K562 (cell line): ENCODE data around the gene PRSS22. TPM values are rescaled to one million over a fixed set of nuclear protein-coding genes. Genes with fewer than 3 reads are reported as not detected.

Source experiments
- CBFA2T3 ChIP-seq: fragments of 450-650 bp; IDR thresholded peaks from 2 replicates; pipeline ENCODE4 v1.6.1; 2017
- KLF6 ChIP-seq: fragments of 250-450 bp; sonication (Bioruptor Pico); IDR thresholded peaks from 2 replicates; pipeline ENCODE4 v1.4.0; 2020; ENCODE audit warnings: mild to moderate bottlenecking, moderate library complexity, borderline replicate concordance
- LCOR ChIP-seq: sonication (generic); formaldehyde crosslinking; IDR thresholded peaks from 2 replicates; pipeline ENCODE4 v1.8.0; 2022; ENCODE audit warnings: mild to moderate bottlenecking, missing genetic modification reagents
- PML ChIP-seq: IDR thresholded peaks from 2 replicates; pipeline ENCODE4 v1.6.1; 2012; ENCODE audit warnings: low read length, inconsistent platforms
- POLR3A ChIP-seq: IDR thresholded peaks from 2 replicates; pipeline ENCODE4 v1.6.1; 2011; ENCODE audit warnings: borderline replicate concordance, mild to moderate bottlenecking, moderate library complexity; ENCODE audit not compliant: insufficient read length, insufficient read depth; ENCODE audit errors: extremely low read depth
- SP2 ChIP-seq: IDR thresholded peaks from 2 replicates; pipeline ENCODE4 v1.6.1; 2011; ENCODE audit warnings: mild to moderate bottlenecking, low read depth, low read length, moderate library complexity; ENCODE audit not compliant: poor library complexity, severe bottlenecking; ENCODE audit errors: extremely low read depth
- TEAD2 ChIP-seq: fragments of 450-650 bp; IDR thresholded peaks from 2 replicates; pipeline ENCODE4 v1.6.1; 2016; ENCODE audit warnings: missing genetic modification characterization, control low read depth, missing compliant biosample characterization
- TRIM24 ChIP-seq, 2 experiments: fragments of 450-650 bp; IDR thresholded peaks; 2 replicates each; pipeline ENCODE4 v1.6.1; 2016
- ZNF507 ChIP-seq: conservative IDR thresholded peaks from 2 replicates; pipeline ENCODE4 v1.6.1; 2017; ENCODE audit warnings: missing genetic modification characterization, missing compliant biosample characterization
- polyA plus RNA-seq, 8 experiments: library from polyadenylated mRNA; depleted of rRNA in 4 of 8; stranded (reverse) in 5 of 8; unstranded in 3 of 8; fragments of >200 nt; fragmentation: Nextera tagmentation in 2 of 8; fragmentation: Illumina TruSeq in 1 of 8; extraction: Ambion mirVana in 2 of 8; extraction: Trizol in 1 of 8; gene quantifications; 2 replicates each; pipeline versions ENCODE4 v1.2.1 to v1.2.3, GENCODE V29; 2011 to 2014; ENCODE audit warnings: inconsistent platforms in 1 of 8, missing spikeins in 1 of 8
- total RNA-seq, 7 experiments: library from RNA; depleted of rRNA in 6 of 7; stranded (reverse); fragments of >200 nt in 6 of 7; fragmentation: Illumina TruSeq in 2 of 7; extraction: Trizol in 2 of 7; gene quantifications; 2 replicates each; pipeline versions ENCODE4 v1.2.1 to v1.2.3, GENCODE V29; 2011 to 2021; ENCODE audit warnings: low replicate concordance in 1 of 7
- TF ChIP-seq, protein P1 (sequence below): fragments of 250-450 bp; sonication (Bioruptor Pico); IDR thresholded peaks from 2 replicates; pipeline ENCODE4 v1.5.0; 2020; ENCODE audit warnings: mild to moderate bottlenecking
- TF ChIP-seq, protein P2 (sequence below): fragments of 250-450 bp; sonication (Bioruptor Pico); IDR thresholded peaks from 2 replicates; pipeline ENCODE4 v1.5.0; 2020; ENCODE audit warnings: mild to moderate bottlenecking, borderline replicate concordance
- TF ChIP-seq, protein P3 (sequence below): fragments of 150-350 bp; IDR thresholded peaks from 2 replicates; pipeline ENCODE4 v1.6.1; 2014; ENCODE audit warnings: low read depth, mild to moderate bottlenecking, low read length, borderline replicate concordance
- TF ChIP-seq, protein P4 (sequence below): fragments of 450-650 bp; formaldehyde crosslinking; IDR thresholded peaks from 2 replicates; pipeline ENCODE4 v1.4.0; 2022; ENCODE audit warnings: missing genetic modification characterization

PRSS22 gene
- total and polyA plus RNA-seq, 9 of the 15 experiments (the other 6 are each of a cell fraction or from before 2014, with no cell fraction given): 0.13 to 0.42 TPM; not detected in 7

DNA sequence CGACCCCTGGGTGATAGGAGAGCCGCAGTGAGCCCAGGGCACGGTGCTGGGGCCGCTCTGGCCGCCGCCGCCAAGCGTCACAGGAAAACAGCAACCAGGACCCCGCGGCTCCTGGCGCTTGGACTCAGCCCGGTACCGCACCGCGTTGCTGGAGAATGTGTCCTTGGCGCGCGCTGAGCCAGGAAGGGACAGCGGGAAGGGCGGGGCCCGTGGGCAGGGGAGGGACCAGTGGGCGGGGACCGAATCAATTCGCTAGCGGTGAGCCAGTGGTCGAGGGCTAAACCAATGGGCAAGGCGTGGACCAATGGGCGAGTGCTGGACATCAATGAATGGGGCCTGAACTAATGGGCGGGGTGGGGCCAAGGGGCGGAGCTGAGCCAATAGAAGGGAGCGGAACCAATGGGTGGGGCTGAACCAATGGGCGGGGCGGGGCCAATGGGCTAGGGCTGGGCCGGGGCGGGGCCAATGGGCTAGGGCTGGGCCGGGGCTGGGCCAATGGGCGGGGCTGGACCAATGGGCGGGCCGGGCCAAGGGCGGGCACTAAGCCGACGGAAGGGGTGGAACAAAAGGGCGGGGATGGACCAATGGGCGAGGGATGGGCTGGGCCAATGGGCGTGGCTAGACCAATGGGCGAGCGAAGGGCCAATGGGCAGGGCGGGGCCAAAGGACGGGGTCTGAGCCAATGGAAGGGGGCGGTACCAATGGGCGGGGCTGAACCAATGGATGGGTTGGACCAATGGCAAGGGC lies 47.4 kb upstream of the PRSS22 start (continued):
- TF ChIP-seq ZNF507 (tag): no peak
- peak; percentile 80 for TF ChIP-seq LCOR (CRISPR knock-in tag)
- TF ChIP-seq, protein P1, sequence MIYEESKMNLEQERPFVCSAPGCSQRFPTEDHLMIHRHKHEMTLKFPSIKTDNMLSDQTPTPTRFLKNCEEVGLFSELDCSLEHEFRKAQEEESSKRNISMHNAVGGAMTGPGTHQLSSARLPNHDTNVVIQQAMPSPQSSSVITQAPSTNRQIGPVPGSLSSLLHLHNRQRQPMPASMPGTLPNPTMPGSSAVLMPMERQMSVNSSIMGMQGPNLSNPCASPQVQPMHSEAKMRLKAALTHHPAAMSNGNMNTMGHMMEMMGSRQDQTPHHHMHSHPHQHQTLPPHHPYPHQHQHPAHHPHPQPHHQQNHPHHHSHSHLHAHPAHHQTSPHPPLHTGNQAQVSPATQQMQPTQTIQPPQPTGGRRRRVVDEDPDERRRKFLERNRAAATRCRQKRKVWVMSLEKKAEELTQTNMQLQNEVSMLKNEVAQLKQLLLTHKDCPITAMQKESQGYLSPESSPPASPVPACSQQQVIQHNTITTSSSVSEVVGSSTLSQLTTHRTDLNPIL (CRISPR knock-in tag): no peak
- no peak for TF ChIP-seq TEAD2 (tag)
- TF ChIP-seq KLF6 (CRISPR knock-in tag): no peak
- peak; percentile 64 for TF ChIP-seq SP2
- TF ChIP-seq, protein P2, sequence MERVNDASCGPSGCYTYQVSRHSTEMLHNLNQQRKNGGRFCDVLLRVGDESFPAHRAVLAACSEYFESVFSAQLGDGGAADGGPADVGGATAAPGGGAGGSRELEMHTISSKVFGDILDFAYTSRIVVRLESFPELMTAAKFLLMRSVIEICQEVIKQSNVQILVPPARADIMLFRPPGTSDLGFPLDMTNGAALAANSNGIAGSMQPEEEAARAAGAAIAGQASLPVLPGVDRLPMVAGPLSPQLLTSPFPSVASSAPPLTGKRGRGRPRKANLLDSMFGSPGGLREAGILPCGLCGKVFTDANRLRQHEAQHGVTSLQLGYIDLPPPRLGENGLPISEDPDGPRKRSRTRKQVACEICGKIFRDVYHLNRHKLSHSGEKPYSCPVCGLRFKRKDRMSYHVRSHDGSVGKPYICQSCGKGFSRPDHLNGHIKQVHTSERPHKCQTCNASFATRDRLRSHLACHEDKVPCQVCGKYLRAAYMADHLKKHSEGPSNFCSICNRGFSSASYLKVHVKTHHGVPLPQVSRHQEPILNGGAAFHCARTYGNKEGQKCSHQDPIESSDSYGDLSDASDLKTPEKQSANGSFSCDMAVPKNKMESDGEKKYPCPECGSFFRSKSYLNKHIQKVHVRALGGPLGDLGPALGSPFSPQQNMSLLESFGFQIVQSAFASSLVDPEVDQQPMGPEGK (CRISPR knock-in tag): no peak
- TF ChIP-seq CBFA2T3: no peak
- TF ChIP-seq POLR3A: no peak
- TF ChIP-seq PML: peak; percentile 90; the same call in 1 of the 2 replicates
- TF ChIP-seq TRIM24 (IDR thresholded peaks at IDR 0.05): no peak
- TF ChIP-seq, protein P3, sequence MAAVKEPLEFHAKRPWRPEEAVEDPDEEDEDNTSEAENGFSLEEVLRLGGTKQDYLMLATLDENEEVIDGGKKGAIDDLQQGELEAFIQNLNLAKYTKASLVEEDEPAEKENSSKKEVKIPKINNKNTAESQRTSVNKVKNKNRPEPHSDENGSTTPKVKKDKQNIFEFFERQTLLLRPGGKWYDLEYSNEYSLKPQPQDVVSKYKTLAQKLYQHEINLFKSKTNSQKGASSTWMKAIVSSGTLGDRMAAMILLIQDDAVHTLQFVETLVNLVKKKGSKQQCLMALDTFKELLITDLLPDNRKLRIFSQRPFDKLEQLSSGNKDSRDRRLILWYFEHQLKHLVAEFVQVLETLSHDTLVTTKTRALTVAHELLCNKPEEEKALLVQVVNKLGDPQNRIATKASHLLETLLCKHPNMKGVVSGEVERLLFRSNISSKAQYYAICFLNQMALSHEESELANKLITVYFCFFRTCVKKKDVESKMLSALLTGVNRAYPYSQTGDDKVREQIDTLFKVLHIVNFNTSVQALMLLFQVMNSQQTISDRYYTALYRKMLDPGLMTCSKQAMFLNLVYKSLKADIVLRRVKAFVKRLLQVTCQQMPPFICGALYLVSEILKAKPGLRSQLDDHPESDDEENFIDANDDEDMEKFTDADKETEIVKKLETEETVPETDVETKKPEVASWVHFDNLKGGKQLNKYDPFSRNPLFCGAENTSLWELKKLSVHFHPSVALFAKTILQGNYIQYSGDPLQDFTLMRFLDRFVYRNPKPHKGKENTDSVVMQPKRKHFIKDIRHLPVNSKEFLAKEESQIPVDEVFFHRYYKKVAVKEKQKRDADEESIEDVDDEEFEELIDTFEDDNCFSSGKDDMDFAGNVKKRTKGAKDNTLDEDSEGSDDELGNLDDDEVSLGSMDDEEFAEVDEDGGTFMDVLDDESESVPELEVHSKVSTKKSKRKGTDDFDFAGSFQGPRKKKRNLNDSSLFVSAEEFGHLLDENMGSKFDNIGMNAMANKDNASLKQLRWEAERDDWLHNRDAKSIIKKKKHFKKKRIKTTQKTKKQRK: no peak
- TF ChIP-seq, protein P4, sequence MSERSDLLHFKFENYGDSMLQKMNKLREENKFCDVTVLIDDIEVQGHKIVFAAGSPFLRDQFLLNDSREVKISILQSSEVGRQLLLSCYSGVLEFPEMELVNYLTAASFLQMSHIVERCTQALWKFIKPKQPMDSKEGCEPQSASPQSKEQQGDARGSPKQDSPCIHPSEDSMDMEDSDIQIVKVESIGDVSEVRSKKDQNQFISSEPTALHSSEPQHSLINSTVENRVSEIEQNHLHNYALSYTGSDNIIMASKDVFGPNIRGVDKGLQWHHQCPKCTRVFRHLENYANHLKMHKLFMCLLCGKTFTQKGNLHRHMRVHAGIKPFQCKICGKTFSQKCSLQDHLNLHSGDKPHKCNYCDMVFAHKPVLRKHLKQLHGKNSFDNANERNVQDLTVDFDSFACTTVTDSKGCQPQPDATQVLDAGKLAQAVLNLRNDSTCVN: no peak
